Measurements from ENCODE around the gene CDH12.
"Not testable (repeated sequence)": the region's sequence is repeated elsewhere in the genome, so short reads cannot be mapped to it uniquely, and the experiment has no call there.

Gene CDH12

DNA sequence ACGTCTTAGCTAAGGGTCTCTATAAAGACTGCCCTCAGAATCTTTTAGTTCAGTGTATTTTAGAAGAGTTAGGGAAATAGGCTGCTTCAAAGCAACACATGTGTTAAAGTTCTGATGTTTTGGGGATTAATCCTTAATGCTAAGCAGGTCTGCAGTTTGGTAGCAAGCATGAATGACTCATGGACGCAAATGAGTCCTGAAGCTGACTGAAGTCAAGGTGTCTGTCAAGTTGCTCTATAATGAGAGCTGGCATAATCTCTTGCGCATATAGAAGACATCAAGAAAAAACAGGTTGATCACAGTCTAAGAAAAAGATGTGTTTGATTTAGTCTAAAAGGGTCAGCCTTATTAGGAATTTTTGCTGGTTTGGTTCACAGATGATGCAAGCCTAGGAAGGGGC lies 630.1 kb downstream of the CDH12 start:
- intact Hi-C loops (cut with DNase I; ENCODE audit: low total_unique reads), result no loop called here
- no peak for TF ChIP-seq CTCF (IDR thresholded peaks at IDR 0.05)
- Histone ChIP-seq H3K36me3 (no peaks in the 10 kb centered on the region), H3K27me3 (no peaks in the 10 kb centered on the region), H3K27ac (no peak overlapping the region), H3K9me3 (no peaks in the 10 kb centered on the region), H3K4me1 (no peaks in the 10 kb centered on the region), H3K4me3 (no peak overlapping the region)
- no peak for DNase-seq

DNA sequence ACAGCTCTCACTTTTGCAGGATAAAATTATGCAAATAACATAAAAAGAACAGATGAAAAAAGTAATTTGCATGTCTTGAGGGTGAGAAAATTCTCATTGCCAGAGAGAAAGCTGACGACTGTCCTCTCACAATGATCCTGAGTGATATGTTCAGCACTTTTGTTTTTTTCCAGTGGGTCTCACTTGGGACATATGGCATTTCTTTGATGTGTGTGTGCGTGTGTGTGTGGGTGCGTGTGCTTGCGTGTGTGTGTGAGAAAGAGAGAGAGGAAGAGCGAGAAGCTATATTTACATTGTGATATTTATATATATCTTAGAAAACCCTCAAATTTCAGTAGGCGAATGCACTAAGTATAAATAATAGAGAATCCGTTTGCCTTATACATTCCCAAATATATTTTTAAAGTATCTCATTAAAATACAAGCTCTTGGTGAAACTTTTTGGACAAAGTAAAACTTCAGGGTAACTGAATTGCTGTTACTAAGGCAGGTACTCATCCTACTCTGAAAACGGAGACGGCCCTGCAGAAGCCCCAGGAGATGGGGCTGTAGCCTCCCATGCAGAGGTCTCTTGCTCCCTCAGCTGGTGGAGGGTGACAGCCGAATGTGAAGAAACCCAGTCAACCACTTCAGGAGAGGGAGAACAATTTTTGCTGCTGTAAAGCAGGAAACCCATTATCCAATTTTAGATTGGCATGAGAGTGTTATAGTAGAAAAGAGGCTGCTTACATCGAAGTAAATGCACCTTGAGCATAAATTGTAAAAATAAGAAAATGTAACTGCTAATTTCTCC lies 639.2 kb downstream of the CDH12 start:
- intact Hi-C loops (cut with DNase I; ENCODE audit: low total_unique reads); DNase-seq; H3K27ac ChIP-seq; H3K4me1 ChIP-seq; H3K27me3 ChIP-seq; H3K9me3 ChIP-seq; H3K36me3 ChIP-seq; H3K4me3 ChIP-seq: not testable (repeated sequence)

DNA sequence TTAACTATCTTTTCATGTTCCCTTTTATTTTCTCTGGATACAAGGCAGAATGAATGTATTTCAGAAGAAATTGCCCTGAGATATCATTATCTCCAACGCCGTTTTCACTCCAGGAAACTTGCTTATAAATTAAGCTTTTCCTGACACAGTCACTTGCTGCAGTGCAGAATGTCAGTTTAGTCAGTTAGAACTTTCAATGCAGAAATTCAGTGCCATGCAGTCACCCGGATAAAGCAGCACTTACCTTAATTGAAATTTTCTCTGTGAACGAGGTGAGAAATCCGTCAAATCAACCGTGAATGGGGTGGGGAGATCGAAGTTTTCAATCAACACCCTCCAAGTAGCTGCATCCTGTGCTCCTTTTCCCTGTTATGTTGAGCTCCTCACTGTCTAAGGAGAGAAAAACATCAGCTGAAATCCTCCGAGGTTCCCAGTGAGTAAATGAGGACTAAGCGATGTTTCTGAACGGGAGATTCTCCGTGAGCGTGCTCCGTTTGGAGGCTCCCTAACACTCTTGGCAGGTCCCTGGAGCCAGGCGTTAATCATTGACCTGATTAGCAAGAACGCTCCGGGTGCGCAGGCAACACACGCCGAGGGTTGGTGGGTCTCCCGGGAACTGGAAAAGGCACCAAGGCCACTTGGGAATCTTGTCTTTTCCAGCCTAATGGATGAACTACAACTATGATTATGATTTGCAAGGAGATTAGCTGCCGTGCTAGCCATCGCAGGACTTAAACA lies 640.7 kb downstream of the CDH12 start:
- H3K9me3 ChIP-seq; H3K4me3 ChIP-seq; H3K4me1 ChIP-seq; H3K27me3 ChIP-seq; DNase-seq; H3K36me3 ChIP-seq; H3K27ac ChIP-seq; intact Hi-C loops (cut with DNase I; ENCODE audit: low total_unique reads): not testable (repeated sequence)

DNA sequence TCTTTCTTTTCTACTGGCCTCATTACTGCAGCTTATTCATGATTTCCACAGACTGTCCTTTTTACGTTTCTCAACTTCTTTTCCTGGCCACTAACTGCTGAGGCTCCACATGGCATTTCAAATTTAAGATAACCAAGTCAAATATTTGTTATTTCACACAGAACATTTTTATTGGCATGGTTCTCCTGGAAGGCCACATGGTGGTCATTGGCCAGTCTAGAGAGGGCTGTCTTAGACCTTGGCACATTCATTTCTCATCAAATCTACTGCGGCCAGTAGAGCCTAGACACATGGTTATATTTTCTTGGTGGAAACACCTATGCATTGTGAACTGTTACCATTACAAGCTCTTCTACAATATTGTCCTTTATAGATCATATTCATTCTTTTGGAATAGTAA lies 644.7 kb downstream of the CDH12 start:
- H3K27me3 ChIP-seq; H3K4me1 ChIP-seq; H3K36me3 ChIP-seq; intact Hi-C loops (cut with DNase I; ENCODE audit: low total_unique reads); DNase-seq; H3K4me3 ChIP-seq; H3K9me3 ChIP-seq; H3K27ac ChIP-seq: not testable (repeated sequence)

DNA sequence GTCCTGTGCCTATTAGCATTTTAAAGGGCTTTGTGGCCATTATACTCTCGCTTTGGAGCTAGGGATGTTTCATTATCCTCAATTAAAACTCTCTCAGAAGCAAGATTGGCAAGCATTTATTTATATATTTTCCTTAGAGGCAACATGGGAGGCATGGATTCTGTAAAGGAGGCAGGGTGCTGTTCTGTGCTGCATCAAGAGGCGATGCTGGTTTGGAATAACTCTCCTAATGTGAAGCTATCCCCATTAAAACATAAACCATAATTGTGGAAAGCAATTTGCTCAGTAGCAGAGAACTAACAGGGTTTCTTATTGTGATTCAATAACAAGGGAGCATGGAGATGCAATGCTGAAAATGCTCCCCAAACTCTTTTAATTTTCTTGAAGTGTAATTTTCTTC lies 664.5 kb downstream of the CDH12 start:
- H3K4me3 ChIP-seq; H3K4me1 ChIP-seq; H3K27ac ChIP-seq; H3K27me3 ChIP-seq; H3K36me3 ChIP-seq; DNase-seq; H3K9me3 ChIP-seq; intact Hi-C loops (cut with DNase I; ENCODE audit: low total_unique reads): not testable (repeated sequence)

DNA sequence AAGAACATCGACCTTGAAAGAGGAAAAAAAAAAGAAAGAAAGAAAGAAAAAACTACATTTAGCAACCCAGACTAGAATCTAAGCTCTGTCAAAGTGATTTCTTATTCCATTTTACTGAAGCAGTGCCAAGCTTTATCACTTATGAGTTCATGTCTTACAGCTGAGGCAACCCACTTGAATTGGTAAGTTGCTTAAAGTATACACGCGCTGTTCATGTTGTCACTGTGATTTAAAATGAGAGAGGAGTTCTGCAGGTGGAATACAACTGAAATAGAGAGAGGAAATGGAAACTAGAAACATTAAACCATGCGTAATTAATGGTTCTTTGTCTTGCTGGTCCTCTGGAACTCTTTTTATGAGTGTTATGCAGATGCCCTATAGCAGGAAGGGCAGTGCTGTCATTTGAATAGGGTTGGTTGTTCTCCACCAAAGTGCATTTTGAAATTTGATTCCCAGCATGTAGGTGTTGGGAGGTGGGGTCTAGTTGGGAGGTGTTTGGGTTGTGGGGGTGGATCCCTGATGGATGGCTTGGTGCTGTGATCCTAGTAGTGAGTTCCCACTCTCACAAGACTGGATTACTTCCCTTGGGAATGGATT lies 665.4 kb downstream of the CDH12 start:
- DNase-seq; H3K9me3 ChIP-seq; H3K27me3 ChIP-seq; H3K27ac ChIP-seq; intact Hi-C loops (cut with DNase I; ENCODE audit: low total_unique reads); H3K4me1 ChIP-seq; H3K4me3 ChIP-seq; H3K36me3 ChIP-seq: not testable (repeated sequence)

DNA sequence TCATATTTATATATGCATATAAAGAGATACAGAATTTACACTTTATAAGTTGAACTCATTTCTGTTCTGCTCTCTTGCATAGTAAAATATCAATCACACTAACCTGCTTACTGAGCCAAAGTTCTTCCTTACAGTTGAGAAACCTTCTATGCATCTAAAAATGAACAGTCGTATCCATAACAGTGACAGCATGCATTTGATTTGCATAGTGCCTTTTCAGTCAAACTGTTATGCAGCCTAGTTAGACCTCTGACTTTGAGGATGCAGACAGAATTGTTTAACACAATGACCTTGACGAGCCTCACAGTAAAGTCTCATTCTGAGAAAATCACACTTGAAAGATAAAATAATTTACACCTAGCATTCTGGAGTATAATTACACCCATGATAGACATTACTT lies 683.9 kb downstream of the CDH12 start:
- DNase-seq; H3K9me3 ChIP-seq; H3K4me1 ChIP-seq; H3K36me3 ChIP-seq; intact Hi-C loops (cut with DNase I; ENCODE audit: low total_unique reads); H3K27ac ChIP-seq; H3K4me3 ChIP-seq; H3K27me3 ChIP-seq: not testable (repeated sequence)

DNA sequence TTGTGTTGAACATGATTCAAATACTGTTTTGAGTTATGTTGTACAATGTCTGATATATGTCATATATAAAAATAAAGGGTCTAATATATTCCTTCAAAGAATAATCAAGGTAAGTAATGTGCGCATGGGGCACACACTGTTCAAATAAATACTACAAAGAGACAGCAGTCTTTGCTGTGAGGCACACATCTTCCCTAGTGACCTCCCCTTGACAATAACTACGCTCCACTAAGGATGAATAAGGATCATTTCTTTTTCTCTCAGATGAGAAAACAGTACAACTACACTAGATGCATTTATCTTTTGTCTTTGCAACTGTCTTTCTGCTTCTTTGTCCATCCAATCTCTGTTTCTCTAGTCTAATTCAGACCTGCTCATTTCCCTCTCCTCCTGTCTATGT lies 684.4 kb downstream of the CDH12 start:
- H3K36me3 ChIP-seq; H3K4me1 ChIP-seq; H3K27me3 ChIP-seq; H3K27ac ChIP-seq; DNase-seq; H3K4me3 ChIP-seq; H3K9me3 ChIP-seq; intact Hi-C loops (cut with DNase I; ENCODE audit: low total_unique reads): not testable (repeated sequence)

- H3K27me3 ChIP-seq; H3K36me3 ChIP-seq; H3K4me3 ChIP-seq; H3K4me1 ChIP-seq; DNase-seq; intact Hi-C loops (cut with DNase I; ENCODE audit: low total_unique reads); H3K27ac ChIP-seq; H3K9me3 ChIP-seq: not testable (repeated sequence)
Measured at GRCh38 chr5:22165931-22166330, 687.2 kb downstream of the CDH12 start.

DNA sequence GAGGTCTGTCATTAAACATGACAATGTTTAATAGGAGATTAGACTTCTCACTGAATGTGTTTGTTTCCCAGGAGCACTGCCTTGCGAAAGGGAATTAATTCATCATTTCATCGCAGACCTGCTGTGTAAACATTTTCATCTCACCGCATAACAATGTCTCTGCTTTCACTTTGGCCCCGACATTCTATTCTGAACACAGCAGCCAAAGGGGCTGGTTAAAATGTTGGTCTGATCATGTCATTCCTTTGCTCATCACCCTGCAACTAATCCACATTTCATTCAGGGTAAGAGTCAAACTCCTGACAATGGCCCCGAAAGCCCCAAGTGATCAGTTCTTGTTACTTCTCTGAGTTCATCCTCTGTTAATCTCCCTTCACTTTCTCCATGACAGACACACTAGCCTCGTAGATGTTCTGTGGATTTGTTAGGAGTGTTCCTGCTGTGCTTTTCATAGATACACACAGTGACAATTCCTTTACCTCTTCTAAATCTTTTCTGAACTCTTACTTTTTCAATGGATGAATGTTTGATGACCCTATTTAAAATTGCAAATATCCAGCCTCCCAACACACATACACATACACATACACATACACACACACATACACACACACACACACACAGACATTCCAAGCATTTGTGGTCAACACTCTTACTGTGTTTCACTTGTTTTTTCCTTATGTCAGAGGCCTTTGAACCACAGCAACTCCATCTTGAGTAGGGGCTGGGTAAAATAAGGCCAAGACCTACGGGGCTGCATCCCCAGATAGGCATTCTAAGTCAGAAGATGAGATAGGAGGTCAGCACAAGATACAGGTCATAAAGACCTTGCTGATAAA lies 688.0 kb downstream of the CDH12 start:
- H3K27ac ChIP-seq; H3K4me1 ChIP-seq; intact Hi-C loops (cut with DNase I; ENCODE audit: low total_unique reads); DNase-seq; H3K4me3 ChIP-seq; H3K36me3 ChIP-seq; H3K27me3 ChIP-seq; H3K9me3 ChIP-seq: not testable (repeated sequence)

GRCh38 chr5:22156953-22157352 lies 696.2 kb downstream of the CDH12 start:
- H3K9me3 ChIP-seq; H3K4me1 ChIP-seq; H3K27ac ChIP-seq; H3K4me3 ChIP-seq; H3K36me3 ChIP-seq; H3K27me3 ChIP-seq; intact Hi-C loops (cut with DNase I; ENCODE audit: low total_unique reads); DNase-seq: not testable (repeated sequence)

- H3K9me3 ChIP-seq; intact Hi-C loops (cut with DNase I; ENCODE audit: low total_unique reads); H3K4me3 ChIP-seq; H3K27ac ChIP-seq; DNase-seq; H3K4me1 ChIP-seq; H3K36me3 ChIP-seq; H3K27me3 ChIP-seq: not testable (repeated sequence)
Measured at GRCh38 chr5:22154779-22155178, 698.4 kb downstream of the CDH12 start.

Data from tibial artery (tissue), 4 donors.